ENCODE data around the gene CAMK2A.
A peak's percentile ranks its signal among the peaks of the same experiment; 100 is the strongest.

Gene CAMK2A

GRCh38 chr5:150263375-150263775 is 26.2 kb downstream of the CAMK2A start (continued):
- TF ChIP-seq ZNF596 (tag by site-specific recombination; IDR thresholded peaks at IDR 0.05) (no peak), PRDM4 (tag by site-specific recombination; IDR thresholded peaks at IDR 0.05) (no peak), IKZF3 (tag by site-specific recombination; IDR thresholded peaks at IDR 0.05) (no peak), ELK4 (IDR thresholded peaks at IDR 0.05; ENCODE audit: borderline replicate concordance, low read depth, low read length) (no peak), ZBTB26 (tag by site-specific recombination; optimal IDR thresholded peaks at IDR 0.05) (peak; percentile 19), ZBTB7A (tag by site-specific recombination; IDR thresholded peaks at IDR 0.05; ENCODE audit: low read depth) (peak; percentile 65; the same call in 1 of the 2 replicates), ZNF704 (tag by site-specific recombination; IDR thresholded peaks at IDR 0.05) (no peak), ZNF211 (tag by site-specific recombination; IDR thresholded peaks at IDR 0.05; ENCODE audit: low read depth) (no peak), ZNF645 (tag by site-specific recombination; IDR thresholded peaks at IDR 0.05) (0 out of 2 replicates have a peak, but pooled peaks have one; percentile 29), MYNN (tag by site-specific recombination; IDR thresholded peaks at IDR 0.05; ENCODE audit: borderline replicate concordance) (no peak; the same call in 1 of the 2 replicates), ZNF335 (tag by site-specific recombination; conservative IDR thresholded peaks at IDR 0.05) (no peak), ZBTB10 (tag by site-specific recombination; IDR thresholded peaks at IDR 0.05) (peak; percentile 29; the same call in 1 of the 2 replicates), ZNF785 (tag by site-specific recombination; IDR thresholded peaks at IDR 0.05) (no peak; the same call in 1 of the 2 replicates), ZFP37 (tag by site-specific recombination; IDR thresholded peaks at IDR 0.05) (no peak), ZNF362 (tag by site-specific recombination; IDR thresholded peaks at IDR 0.05) (no peak), ZNF18 (tag by site-specific recombination; IDR thresholded peaks at IDR 0.05) (peak; percentile 94), TSHZ1 (tag by site-specific recombination; IDR thresholded peaks at IDR 0.05; ENCODE audit: borderline replicate concordance) (no peak), ZNF114 (tag by site-specific recombination; IDR thresholded peaks at IDR 0.05) (peak; percentile 93)

Measured in HEK293 (cell line).